Parathyroid adenoma (tissue), 2 donors: ENCODE data around the gene CXCL12.

Source experiments
- H2AFZ ChIP-seq: fragments of 300-600 bp; sonication (generic); one replicate; pipeline ENCODE4 v1.7.0; 2017; ENCODE audit warnings: antibody characterized with exemption, mild to moderate bottlenecking
- H3K27ac ChIP-seq: fragments of 300-600 bp; sonication (generic); one replicate; pipeline ENCODE4 v1.7.0; 2017
- H3K27me3 ChIP-seq: fragments of 300-600 bp; sonication (generic); one replicate; pipeline ENCODE4 v1.7.0; 2017; ENCODE audit warnings: low read length; ENCODE audit not compliant: control insufficient read depth, insufficient read depth
- H3K36me3 ChIP-seq: fragments of 300-600 bp; sonication (generic); one replicate; pipeline ENCODE4 v1.7.0; 2017; ENCODE audit warnings: low read length; ENCODE audit not compliant: control insufficient read depth, insufficient read depth
- H3K4me1 ChIP-seq: fragments of 300-600 bp; sonication (generic); one replicate; pipeline ENCODE4 v1.7.0; 2017; ENCODE audit warnings: control low read depth
- H3K4me2 ChIP-seq: fragments of 300-600 bp; sonication (generic); one replicate; pipeline ENCODE4 v1.7.0; 2017; ENCODE audit warnings: low read length
- H3K4me3 ChIP-seq: fragments of 300-600 bp; sonication (generic); one replicate; pipeline ENCODE4 v1.7.0; 2017; ENCODE audit warnings: low read depth, low read length
- H3K79me2 ChIP-seq: fragments of 300-600 bp; sonication (generic); one replicate; pipeline ENCODE4 v1.7.0; 2017; ENCODE audit warnings: control low read depth
- H3K9ac ChIP-seq: fragments of 300-600 bp; sonication (generic); one replicate; pipeline ENCODE4 v1.7.0; 2017; ENCODE audit warnings: mild to moderate bottlenecking
- H3K9me3 ChIP-seq: fragments of 300-600 bp; sonication (generic); one replicate; pipeline ENCODE4 v1.7.0; 2017; ENCODE audit warnings: low read length; ENCODE audit not compliant: control insufficient read depth
- CTCF ChIP-seq: fragments of 300-600 bp; sonication (generic); IDR thresholded peaks from one replicate; pipeline ENCODE4 v1.7.0; 2017; ENCODE audit warnings: antibody characterized with exemption, mild to moderate bottlenecking
- donor health status: primary hyperparathyroidism.

The CXCL12 gene

DNA sequence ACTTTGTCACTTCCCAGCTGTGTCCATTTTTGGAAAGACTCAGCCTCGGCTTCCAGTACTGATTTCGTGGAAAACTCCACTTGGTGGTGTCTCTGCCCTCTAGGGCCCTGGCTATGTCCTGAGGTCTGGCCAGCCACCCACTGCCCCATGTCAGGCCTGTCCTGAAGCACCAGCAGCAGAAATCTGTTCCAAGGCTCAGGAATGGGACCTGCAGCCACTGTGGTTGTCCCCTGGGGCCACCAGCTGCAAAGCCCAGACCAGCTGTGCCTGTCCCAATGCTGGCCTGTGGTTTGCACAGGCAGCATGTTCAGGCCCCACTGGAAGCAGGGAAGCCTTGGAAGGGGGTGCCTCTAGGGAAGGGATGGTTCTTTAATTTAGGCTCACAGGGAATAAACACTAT is 21.2 kb downstream of the CXCL12 start:
- no peaks in the 10 kb centered on the region for H3K9me3 ChIP-seq
- H3K4me1 ChIP-seq = no peaks in the 10 kb centered on the region
- no peak overlapping the region for H3K4me3 ChIP-seq
- no peak overlapping the region for H3K27ac ChIP-seq
- H3K27me3 ChIP-seq = no peaks in the 10 kb centered on the region
- H2AFZ ChIP-seq = no peak overlapping the region
- H3K4me2 ChIP-seq = no peak overlapping the region
- H3K79me2 ChIP-seq = no peaks in the 10 kb centered on the region
- no peak for TF ChIP-seq CTCF
- no peak overlapping the region for H3K9ac ChIP-seq
- H3K36me3 ChIP-seq = no peaks in the 10 kb centered on the region

- Histone ChIP-seq H3K4me1 (no peaks in the 10 kb centered on the region), H3K27ac (no peak overlapping the region), H3K4me3 (no peak overlapping the region), H3K36me3 (no peaks in the 10 kb centered on the region), H3K9ac (no peak overlapping the region), H2AFZ (no peak overlapping the region), H3K4me2 (no peak overlapping the region), H3K9me3 (no peaks in the 10 kb centered on the region), H3K27me3 (no peaks in the 10 kb centered on the region), H3K79me2 (no peaks in the 10 kb centered on the region)
- no peak for TF ChIP-seq CTCF
Measured at GRCh38 chr10:44362866-44363711, 21.8 kb downstream of the CXCL12 start.

GRCh38 chr10:44361109-44361508 is 23.8 kb downstream of the CXCL12 start:
- no peak overlapping the region for H3K4me3 ChIP-seq
- no peaks in the 10 kb centered on the region for H3K27me3 ChIP-seq
- no peaks in the 10 kb centered on the region for H3K79me2 ChIP-seq

GRCh38 chr10:44358080-44358771 is 26.7 kb downstream of the CXCL12 start:
- no peaks in the 10 kb centered on the region for H3K36me3 ChIP-seq
- H3K79me2 ChIP-seq = no peaks in the 10 kb centered on the region
- H2AFZ ChIP-seq = no peak overlapping the region
- H3K27ac ChIP-seq = no peak overlapping the region
- H3K9me3 ChIP-seq = no peaks in the 10 kb centered on the region
- H3K4me1 ChIP-seq = peaks cover 22% of the 10 kb centered on the region
- no peaks in the 10 kb centered on the region for H3K27me3 ChIP-seq
- H3K9ac ChIP-seq = no peak overlapping the region
- no peak overlapping the region for H3K4me3 ChIP-seq
- H3K4me2 ChIP-seq = no peak overlapping the region
- no peak for TF ChIP-seq CTCF

More at GRCh38 chr10:44361109-44361508, 23.8 kb downstream of the CXCL12 start:
- Histone ChIP-seq H3K27ac (no peak overlapping the region), H3K4me2 (no peak overlapping the region), H3K9ac (no peak overlapping the region), H2AFZ (no peak overlapping the region), H3K36me3 (no peaks in the 10 kb centered on the region), H3K9me3 (no peaks in the 10 kb centered on the region), H3K4me1 (peaks cover 4% of the 10 kb centered on the region)
- no peak for TF ChIP-seq CTCF
